HepG2 (cell line): ENCODE measurements around the gene LSM11. TPM values are rescaled to one million over a fixed set of nuclear protein-coding genes. Genes with fewer than 3 reads are reported as not detected.
A peak's percentile ranks its signal among the peaks of the same experiment; 100 is the strongest.

Experiments
- ATAC-seq: fragments of 200-7000 bp; cut with Tn5 transposase; 3 replicates; pipeline ENCODE4 v1.9.1; 2020; ENCODE audit warnings: mild to moderate bottlenecking, moderate library complexity
- BruUV-seq: library from RNA; stranded (reverse); fragments of 400-500 nt; replicated peaks from 2 replicates; lab custom pipeline; 2021; lab: Mats Ljungman, UMichigan
- CTCF ChIA-PET: fragments of 300-600 bp; formaldehyde crosslinking; extraction: SDS; loops from one replicate; lab custom pipeline; 2021; ENCODE audit warnings: low total read pairs, inconsistent platforms, low intra/inter-chr PET ratio; lab: Yijun Ruan, JAX
- POLR2A ChIA-PET: fragments of 350-600 bp; sonication (Branson Sonifier 250); formaldehyde crosslinking; loops from one replicate; lab custom pipeline; 2020; ENCODE audit warnings: antibody characterized with exemption, inconsistent platforms; lab: Yijun Ruan, JAX
- DNase-seq: peaks from one replicate; pipeline ENCODE4 v3.0.0-alpha.2; 2015; ENCODE audit warnings: low spot score
- FAIRE-seq: peaks from 3 replicates; lab custom pipeline; 2011; peaks lifted over from hg19 to GRCh38; lab: Jason Lieb, UNC
- H2AFZ ChIP-seq: one replicate; pipeline ENCODE4 v1.6.1; 2011; ENCODE audit warnings: low read length, inconsistent platforms
- H3K27ac ChIP-seq: fragments of 300-600 bp; 3 replicates; pipeline ENCODE4 v1.8.0; 2011; ENCODE audit warnings: mixed run types, mild to moderate bottlenecking, mixed read lengths, low read length, inconsistent platforms; ENCODE audit not compliant: insufficient read depth; ENCODE audit errors: extremely low read length
- H3K27me3 ChIP-seq, 2 experiments: fragments of 200-600 bp in 1 of 2; 2 replicates in 1 of 2; 3 replicates in 1 of 2; pipeline versions ENCODE4 v1.6.0 to v1.8.0; 2011; ENCODE audit warnings: low read length in 2 of 2, mild to moderate bottlenecking in 2 of 2, moderate library complexity in 2 of 2, inconsistent platforms in 1 of 2; ENCODE audit not compliant: insufficient read depth in 2 of 2, control insufficient read depth in 1 of 2
- H3K36me3 ChIP-seq, 2 experiments: fragments of 200-600 bp in 1 of 2; replicated peaks in 1 of 2; 2 replicates in 1 of 2; 3 replicates in 1 of 2; pipeline versions ENCODE4 v1.5.1 to v1.8.0; 2011; ENCODE audit warnings: low read length in 2 of 2, inconsistent platforms in 1 of 2; ENCODE audit not compliant: insufficient read depth in 2 of 2, control insufficient read depth in 1 of 2
- H3K4me1 ChIP-seq: 2 replicates; pipeline ENCODE4 v1.5.1; 2012; ENCODE audit warnings: low read length, inconsistent platforms; ENCODE audit not compliant: insufficient read depth
- H3K4me2 ChIP-seq: 2 replicates; pipeline ENCODE4 v1.6.0; 2011; ENCODE audit warnings: low read depth, low read length, inconsistent platforms
- H3K4me3 ChIP-seq, 3 experiments: fragments of 200-600 bp in 1 of 3; sonication (generic), shearing (Covaris generic) in 1 of 3; replicated peaks in 1 of 3; 2 replicates each; pipeline ENCODE4 v1.5.1; 2011 to 2016; ENCODE audit warnings: low read length in 3 of 3, inconsistent platforms in 2 of 3, low read depth in 2 of 3, mild to moderate bottlenecking in 2 of 3, control low read depth in 1 of 3, mixed read lengths in 1 of 3; ENCODE audit not compliant: insufficient read depth in 1 of 3
- H3K79me2 ChIP-seq: one replicate; pipeline ENCODE4 v1.6.1; 2011; ENCODE audit warnings: low read length, inconsistent platforms; ENCODE audit not compliant: insufficient read depth
- H3K9ac ChIP-seq: 2 replicates; pipeline ENCODE4 v1.6.0; 2011; ENCODE audit warnings: mild to moderate bottlenecking, low read depth, low read length, inconsistent platforms; ENCODE audit not compliant: insufficient read depth
- H3K9me3 ChIP-seq: 2 replicates; pipeline ENCODE4 v1.5.1; 2012; ENCODE audit warnings: mild to moderate bottlenecking, low read length
- H4K20me1 ChIP-seq: 2 replicates; pipeline ENCODE4 v1.6.0; 2011; ENCODE audit warnings: inconsistent platforms, mild to moderate bottlenecking, low read length, moderate library complexity; ENCODE audit not compliant: insufficient read depth
- AKAP8 ChIP-seq: sonication (generic); formaldehyde crosslinking; IDR thresholded peaks from 2 replicates; pipeline ENCODE4 v1.5.1; 2020; ENCODE audit warnings: mild to moderate bottlenecking, missing genetic modification reagents
- EED ChIP-seq: sonication (generic); formaldehyde crosslinking; IDR thresholded peaks from 2 replicates; pipeline ENCODE4 v1.5.0; 2020; ENCODE audit warnings: mild to moderate bottlenecking, missing genetic modification reagents
- KDM5B ChIP-seq: sonication (generic); formaldehyde crosslinking; IDR thresholded peaks from 2 replicates; pipeline ENCODE4 v1.4.0; 2020; ENCODE audit warnings: missing genetic modification reagents, mild to moderate bottlenecking, borderline replicate concordance
- KLF12 ChIP-seq: sonication (generic); formaldehyde crosslinking; IDR thresholded peaks from 2 replicates; pipeline ENCODE4 v1.4.0; 2020; ENCODE audit warnings: missing genetic modification reagents, borderline replicate concordance
- PAX8 ChIP-seq: sonication (generic); formaldehyde crosslinking; IDR thresholded peaks from 2 replicates; pipeline ENCODE4 v1.8.0; 2022; ENCODE audit warnings: mild to moderate bottlenecking, missing genetic modification reagents, borderline replicate concordance
- PHF21A ChIP-seq: sonication (generic); formaldehyde crosslinking; IDR thresholded peaks from 2 replicates; pipeline ENCODE4 v1.5.0; 2020; ENCODE audit warnings: mild to moderate bottlenecking, missing genetic modification reagents
- PHF8 ChIP-seq: sonication (generic); formaldehyde crosslinking; IDR thresholded peaks from 2 replicates; pipeline ENCODE4 v1.5.0; 2020; ENCODE audit warnings: missing genetic modification reagents
- RBFOX2 ChIP-seq: fragments of 200-400 bp; formaldehyde crosslinking; IDR thresholded peaks from 2 replicates; pipeline ENCODE4 v1.6.1; 2017; ENCODE audit warnings: low read depth, mild to moderate bottlenecking, low read length
- SALL2 ChIP-seq: sonication (generic); formaldehyde crosslinking; IDR thresholded peaks from 2 replicates; pipeline ENCODE4 v1.8.1; 2023; ENCODE audit warnings: mild to moderate bottlenecking, missing genetic modification reagents, inconsistent platforms
- TCF7 ChIP-seq: sonication (generic); IDR thresholded peaks from 2 replicates; pipeline ENCODE4 v1.6.1; 2016; ENCODE audit warnings: antibody characterized with exemption, low read depth
- ZC3H13 ChIP-seq: sonication (generic); formaldehyde crosslinking; IDR thresholded peaks from 2 replicates; pipeline ENCODE4 v1.8.1; 2023; ENCODE audit warnings: mild to moderate bottlenecking, missing genetic modification reagents, moderate library complexity
- ZFAT ChIP-seq: sonication (generic); formaldehyde crosslinking; conservative IDR thresholded peaks from 2 replicates; pipeline ENCODE4 v1.8.1; 2023; ENCODE audit warnings: missing genetic modification reagents, inconsistent platforms
- ZNF749 ChIP-seq: sonication (generic); formaldehyde crosslinking; IDR thresholded peaks from 2 replicates; pipeline ENCODE4 v1.8.0; 2022; ENCODE audit warnings: mild to moderate bottlenecking, missing genetic modification reagents, moderate library complexity, borderline replicate concordance
- ZNF790 ChIP-seq: sonication (generic); formaldehyde crosslinking; IDR thresholded peaks from 2 replicates; pipeline ENCODE4 v1.8.0; 2022; ENCODE audit warnings: missing genetic modification reagents, mild to moderate bottlenecking, borderline replicate concordance
- WGBS: methylation state at CpG from one replicate; pipeline ENCODE4 v1.1.6; 2017; ENCODE audit warnings: low lambda C conversion rate; 5-methylcytosine and 5-hydroxymethylcytosine counted together
- in situ Hi-C: cut with HindIII; loops from 2 replicates; pipeline ENCODE4 v1.10.0; 2017; ENCODE audit warnings: low pct_unique_long_range_greater_than_20kb; ENCODE audit not compliant: extremely low pct_ligation_motif_present
- intact Hi-C: fragments of 100-400 bp; cut with micrococcal nuclease; formaldehyde crosslinking; loops from one replicate; pipeline ENCODE4 v1.10.0; 2022; ENCODE audit not compliant: unreplicated experiment
- polyA plus RNA-seq, 8 experiments: library from polyadenylated mRNA; depleted of rRNA in 3 of 8; stranded (reverse) in 7 of 8; unstranded in 1 of 8; fragments of >200 nt; fragmentation: Illumina TruSeq in 4 of 8; extraction: Trizol in 4 of 8; gene quantifications; 2 replicates each; pipeline versions ENCODE4 v1.2.1 to v1.2.3, GENCODE V29; 2011 to 2016; ENCODE audit warnings: low read depth in 4 of 8, missing spikeins in 1 of 8, mixed read lengths in 1 of 8; ENCODE audit not compliant: insufficient read depth in 1 of 8
- total RNA-seq, 5 experiments: library from RNA; depleted of rRNA; stranded (reverse); fragments of >200 nt; fragmentation: Illumina TruSeq; extraction: Trizol; gene quantifications; 2 replicates each; pipeline ENCODE4 v1.2.3, GENCODE V29; 2016; ENCODE audit warnings: low read depth in 1 of 5
- TF ChIP-seq, protein P1 (sequence below): sonication (generic); formaldehyde crosslinking; IDR thresholded peaks from 2 replicates; pipeline ENCODE4 v1.5.1; 2020; ENCODE audit warnings: mild to moderate bottlenecking, missing genetic modification reagents, moderate library complexity
- TF ChIP-seq, protein P2 (sequence below): sonication (generic); formaldehyde crosslinking; IDR thresholded peaks from 2 replicates; pipeline ENCODE4 v1.8.0; 2022; ENCODE audit warnings: mild to moderate bottlenecking, missing genetic modification reagents; ENCODE audit not compliant: insufficient replicate concordance

The LSM11 gene
- total and polyA plus RNA-seq, 2 of the 13 experiments (the other 11 are each of a cell fraction or from before 2014, with no cell fraction given): 4.5 to 7.2 TPM

DNA sequence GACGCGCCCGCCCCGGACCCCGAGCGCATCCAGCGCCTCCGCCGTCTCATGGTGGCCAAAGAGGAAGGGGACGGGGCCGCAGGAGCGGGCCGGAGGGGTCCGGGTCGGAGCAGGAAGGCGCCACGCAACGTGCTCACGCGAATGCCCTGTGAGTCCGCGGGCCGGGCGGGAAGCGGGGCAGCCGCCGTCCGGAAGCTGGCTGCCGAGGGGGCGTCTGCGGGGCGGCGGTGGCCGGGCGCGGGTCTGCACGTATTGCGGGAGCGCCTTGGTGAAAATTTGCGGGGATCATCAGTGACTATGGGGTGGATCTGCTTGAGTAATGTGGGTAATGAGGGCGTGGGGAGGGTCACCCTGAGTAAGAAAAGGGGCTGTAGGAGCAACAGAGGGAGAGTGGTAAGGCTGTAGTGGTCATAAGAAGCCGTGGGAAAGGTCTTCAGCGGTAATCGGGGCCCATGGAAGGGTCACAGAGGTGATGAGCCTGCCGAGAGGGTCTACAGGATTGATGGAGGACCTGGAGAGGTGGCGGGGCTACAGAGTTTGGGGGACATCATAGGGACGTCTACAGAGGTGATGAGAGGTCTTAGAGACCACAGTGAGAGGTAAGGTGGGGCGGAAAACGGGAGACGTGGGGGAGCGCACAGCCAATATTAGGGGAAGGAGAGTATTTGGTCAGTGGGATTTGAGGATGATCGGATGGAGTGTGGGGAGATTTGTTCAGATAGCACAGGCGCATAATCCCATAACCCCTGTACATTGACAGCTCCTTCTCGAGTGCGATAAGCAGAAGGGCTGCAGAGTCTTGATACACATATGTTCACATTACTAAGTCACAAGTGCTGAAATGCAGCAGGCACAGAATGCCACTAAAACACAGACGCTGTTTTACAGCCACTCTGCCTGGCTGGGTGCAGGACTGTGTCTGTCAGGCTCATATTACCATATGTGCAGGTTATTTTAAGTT, 819 bp downstream of the LSM11 start:
- Histone ChIP-seq H3K9me3 (no peaks in the 10 kb centered on the region), H3K9ac (peak overlapping the region; percentile 75), H3K27ac (peak overlapping the region; percentile 28), H3K79me2 (peaks cover 7% of the 10 kb centered on the region), H2AFZ (peak overlapping the region; percentile 91), H3K4me1 (peaks cover 20% of the 10 kb centered on the region), H4K20me1 (no peaks in the 10 kb centered on the region), H3K4me3 (peak overlapping the region; percentile 74 to 88 (median 84)), H3K36me3 (peaks cover 0 to 2% of the 10 kb centered on the region in 2 experiments; a peak in 1 of 5 replicates), H3K27me3 (no peaks in the 10 kb centered on the region; a peak in 1 of 5 replicates), H3K4me2 (peak overlapping the region; percentile 94)
- no peak for FAIRE-seq
- in situ Hi-C loops: loop anchor here (5.0 to 25.0 kb wide), 2 partner anchors 72 to 407 kb away; partner anchors contain the start of gene C5orf52
- no TSS peak for BruUV-seq
- ChIA-PET POLR2A (interaction anchor here (2.0 kb wide), 1 partner anchor 13 kb away, joined by 13 read pairs; the partner anchor contains the start of gene THG1L), CTCF (interaction anchor here (1.1 to 2.7 kb wide), 4 partner anchors 14 to 490 kb away, joined by 3 to 54 read pairs (median 7); no protein-coding TSS in a partner anchor)
- no peak for DNase-seq
- intact Hi-C loops: no loop called here
- WGBS: 14% methylated on average over 35 of the region's 56 CpGs
- ATAC-seq: peak; percentile 19
- TF ChIP-seq AKAP8 (CRISPR knock-in tag): no peak
- 0 out of 2 replicates have a peak, but pooled peaks have one; percentile 20 for TF ChIP-seq ZNF749 (CRISPR knock-in tag)
- TF ChIP-seq, protein P1, sequence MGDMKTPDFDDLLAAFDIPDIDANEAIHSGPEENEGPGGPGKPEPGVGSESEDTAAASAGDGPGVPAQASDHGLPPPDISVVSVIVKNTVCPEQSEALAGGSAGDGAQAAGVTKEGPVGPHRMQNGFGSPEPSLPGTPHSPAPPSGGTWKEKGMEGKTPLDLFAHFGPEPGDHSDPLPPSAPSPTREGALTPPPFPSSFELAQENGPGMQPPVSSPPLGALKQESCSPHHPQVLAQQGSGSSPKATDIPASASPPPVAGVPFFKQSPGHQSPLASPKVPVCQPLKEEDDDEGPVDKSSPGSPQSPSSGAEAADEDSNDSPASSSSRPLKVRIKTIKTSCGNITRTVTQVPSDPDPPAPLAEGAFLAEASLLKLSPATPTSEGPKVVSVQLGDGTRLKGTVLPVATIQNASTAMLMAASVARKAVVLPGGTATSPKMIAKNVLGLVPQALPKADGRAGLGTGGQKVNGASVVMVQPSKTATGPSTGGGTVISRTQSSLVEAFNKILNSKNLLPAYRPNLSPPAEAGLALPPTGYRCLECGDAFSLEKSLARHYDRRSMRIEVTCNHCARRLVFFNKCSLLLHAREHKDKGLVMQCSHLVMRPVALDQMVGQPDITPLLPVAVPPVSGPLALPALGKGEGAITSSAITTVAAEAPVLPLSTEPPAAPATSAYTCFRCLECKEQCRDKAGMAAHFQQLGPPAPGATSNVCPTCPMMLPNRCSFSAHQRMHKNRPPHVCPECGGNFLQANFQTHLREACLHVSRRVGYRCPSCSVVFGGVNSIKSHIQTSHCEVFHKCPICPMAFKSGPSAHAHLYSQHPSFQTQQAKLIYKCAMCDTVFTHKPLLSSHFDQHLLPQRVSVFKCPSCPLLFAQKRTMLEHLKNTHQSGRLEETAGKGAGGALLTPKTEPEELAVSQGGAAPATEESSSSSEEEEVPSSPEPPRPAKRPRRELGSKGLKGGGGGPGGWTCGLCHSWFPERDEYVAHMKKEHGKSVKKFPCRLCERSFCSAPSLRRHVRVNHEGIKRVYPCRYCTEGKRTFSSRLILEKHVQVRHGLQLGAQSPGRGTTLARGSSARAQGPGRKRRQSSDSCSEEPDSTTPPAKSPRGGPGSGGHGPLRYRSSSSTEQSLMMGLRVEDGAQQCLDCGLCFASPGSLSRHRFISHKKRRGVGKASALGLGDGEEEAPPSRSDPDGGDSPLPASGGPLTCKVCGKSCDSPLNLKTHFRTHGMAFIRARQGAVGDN (CRISPR knock-in tag): peak; percentile 44; the same call in 1 of the 2 replicates
- no peak for TF ChIP-seq PAX8
- TF ChIP-seq ZNF790: peak; percentile 69; the same call in 1 of the 2 replicates
- 0 out of 2 replicates have a peak, but pooled peaks have one; percentile 3 for TF ChIP-seq KDM5B (CRISPR knock-in tag)
- TF ChIP-seq TCF7: no peak
- TF ChIP-seq, protein P2, sequence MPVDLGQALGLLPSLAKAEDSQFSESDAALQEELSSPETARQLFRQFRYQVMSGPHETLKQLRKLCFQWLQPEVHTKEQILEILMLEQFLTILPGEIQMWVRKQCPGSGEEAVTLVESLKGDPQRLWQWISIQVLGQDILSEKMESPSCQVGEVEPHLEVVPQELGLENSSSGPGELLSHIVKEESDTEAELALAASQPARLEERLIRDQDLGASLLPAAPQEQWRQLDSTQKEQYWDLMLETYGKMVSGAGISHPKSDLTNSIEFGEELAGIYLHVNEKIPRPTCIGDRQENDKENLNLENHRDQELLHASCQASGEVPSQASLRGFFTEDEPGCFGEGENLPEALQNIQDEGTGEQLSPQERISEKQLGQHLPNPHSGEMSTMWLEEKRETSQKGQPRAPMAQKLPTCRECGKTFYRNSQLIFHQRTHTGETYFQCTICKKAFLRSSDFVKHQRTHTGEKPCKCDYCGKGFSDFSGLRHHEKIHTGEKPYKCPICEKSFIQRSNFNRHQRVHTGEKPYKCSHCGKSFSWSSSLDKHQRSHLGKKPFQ (CRISPR knock-in tag): peak; percentile 28
- TF ChIP-seq ZFAT: no peak
- peak; percentile 26 for TF ChIP-seq PHF8 (CRISPR knock-in tag)
- peak; percentile 49; the same call in 1 of the 2 replicates for TF ChIP-seq RBFOX2
- TF ChIP-seq PHF21A (CRISPR knock-in tag): 0 out of 2 replicates have a peak, but pooled peaks have one; percentile 19
- TF ChIP-seq EED (CRISPR knock-in tag): 0 out of 2 replicates have a peak, but pooled peaks have one; percentile 17
- 0 out of 2 replicates have a peak, but pooled peaks have one; percentile 11 for TF ChIP-seq SALL2 (CRISPR knock-in tag)
- 0 out of 2 replicates have a peak, but pooled peaks have one; percentile 8 for TF ChIP-seq KLF12 (CRISPR knock-in tag)
- TF ChIP-seq ZC3H13 (CRISPR knock-in tag): 0 out of 2 replicates have a peak, but pooled peaks have one; percentile 42
